ENCODE measurements around the gene PPFIA2.

The PPFIA2 gene

GRCh38 chr12:81705586-81705985 is 53.6 kb downstream of the PPFIA2 start:
- no peak for DNase-seq
- peaks cover 3% of the 10 kb centered on the region for H3K9me3 Mint-ChIP-seq
- H3K36me3 Mint-ChIP-seq (ENCODE audit: low read depth), result no peaks in the 10 kb centered on the region
- no peak overlapping the region for H3K4me3 Mint-ChIP-seq
- no peak for TF ChIP-seq CTCF (IDR thresholded peaks at IDR 0.05)
- no peak overlapping the region for H3K27ac Mint-ChIP-seq
- peaks cover 2% of the 10 kb centered on the region for H3K27me3 Mint-ChIP-seq (ENCODE audit: low read depth, poor library complexity)
- no peaks in the 10 kb centered on the region for H3K4me1 Mint-ChIP-seq

DNA sequence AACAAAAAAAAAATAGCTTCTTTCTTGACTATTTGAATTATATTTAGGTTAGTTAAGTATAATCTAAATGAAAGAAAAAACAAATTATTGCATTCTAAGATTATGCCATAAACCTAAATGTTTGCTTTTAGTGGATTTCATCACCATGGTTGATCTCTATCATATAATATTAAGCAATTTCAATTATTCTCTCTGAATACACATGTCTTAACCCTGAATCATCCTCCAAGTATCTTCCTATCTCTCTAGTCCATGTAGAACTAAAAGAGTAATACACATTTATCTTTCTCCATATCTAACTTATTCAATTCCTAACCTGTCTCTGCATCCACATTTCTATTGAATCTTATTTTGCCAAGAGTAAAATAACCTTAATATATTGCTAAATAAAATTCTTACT is 59.6 kb downstream of the PPFIA2 start:
- Mint-ChIP-seq H3K4me1 (no peaks in the 10 kb centered on the region), H3K4me3 (no peak overlapping the region), H3K27ac (no peak overlapping the region), H3K36me3 (ENCODE audit: low read depth) (no peaks in the 10 kb centered on the region), H3K9me3 (no peaks in the 10 kb centered on the region), H3K27me3 (ENCODE audit: low read depth, poor library complexity) (peaks cover 7% of the 10 kb centered on the region)
- TF ChIP-seq CTCF (IDR thresholded peaks at IDR 0.05), result no peak
- no peak for DNase-seq

DNA sequence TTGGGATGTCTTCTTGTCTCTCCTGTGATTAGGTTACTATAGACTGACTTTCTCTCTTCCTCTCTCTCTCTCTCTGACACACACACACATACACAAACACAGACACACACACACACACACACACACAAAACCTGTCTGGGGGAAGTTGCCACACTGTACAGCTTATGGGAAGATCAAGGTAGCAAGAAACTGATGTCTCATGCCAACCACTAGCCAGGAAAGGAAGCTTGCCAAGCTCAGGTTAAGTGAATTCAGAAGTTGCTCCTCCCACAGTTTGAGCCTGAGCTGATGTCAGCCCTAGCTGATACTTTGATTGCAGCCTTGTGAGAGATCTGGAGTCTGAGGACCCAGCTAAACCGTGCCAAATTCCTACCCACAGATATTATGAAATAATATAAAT is 67.1 kb downstream of the PPFIA2 start:
- Mint-ChIP-seq H3K27me3 (ENCODE audit: low read depth, poor library complexity) (peaks cover 10% of the 10 kb centered on the region), H3K27ac (no peak overlapping the region), H3K36me3 (ENCODE audit: low read depth) (no peaks in the 10 kb centered on the region), H3K9me3 (no peaks in the 10 kb centered on the region), H3K4me1 (no peaks in the 10 kb centered on the region), H3K4me3 (no peak overlapping the region)
- TF ChIP-seq CTCF (IDR thresholded peaks at IDR 0.05), result no peak
- no peak for DNase-seq

DNA sequence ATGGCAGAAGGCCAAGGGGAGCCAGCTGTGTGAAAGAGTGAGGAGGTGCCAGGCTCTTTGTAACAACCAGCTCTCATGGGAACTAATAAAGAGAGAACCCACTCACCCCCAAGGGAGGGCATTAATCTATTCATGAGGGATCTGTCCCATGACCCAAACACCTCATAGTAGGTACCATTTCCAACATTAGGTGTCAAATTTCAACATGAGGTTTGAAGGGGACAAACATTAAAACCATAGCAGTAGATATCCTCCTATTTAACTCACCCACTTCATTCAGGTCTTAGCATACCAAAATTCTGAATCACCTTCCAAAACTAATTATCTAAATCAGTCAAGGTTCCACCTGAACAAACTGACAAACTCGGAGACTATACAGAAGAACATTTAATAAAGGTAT is 75.3 kb downstream of the PPFIA2 start:
- Mint-ChIP-seq H3K27ac (no peak overlapping the region), H3K27me3 (ENCODE audit: low read depth, poor library complexity) (no peaks in the 10 kb centered on the region), H3K4me3 (no peak overlapping the region), H3K4me1 (no peaks in the 10 kb centered on the region), H3K36me3 (ENCODE audit: low read depth) (no peaks in the 10 kb centered on the region), H3K9me3 (no peaks in the 10 kb centered on the region)
- no peak for DNase-seq
- no peak for TF ChIP-seq CTCF (IDR thresholded peaks at IDR 0.05)

- Mint-ChIP-seq H3K27me3 (ENCODE audit: low read depth, poor library complexity) (no peaks in the 10 kb centered on the region), H3K27ac (no peak overlapping the region), H3K36me3 (ENCODE audit: low read depth) (no peaks in the 10 kb centered on the region), H3K4me3 (no peak overlapping the region), H3K9me3 (no peaks in the 10 kb centered on the region), H3K4me1 (no peaks in the 10 kb centered on the region)
- TF ChIP-seq CTCF (IDR thresholded peaks at IDR 0.05), result no peak
- DNase-seq, result no peak
These were observed 79.5 kb downstream of the PPFIA2 start for GRCh38 chr12:81679614-81680013.

DNA sequence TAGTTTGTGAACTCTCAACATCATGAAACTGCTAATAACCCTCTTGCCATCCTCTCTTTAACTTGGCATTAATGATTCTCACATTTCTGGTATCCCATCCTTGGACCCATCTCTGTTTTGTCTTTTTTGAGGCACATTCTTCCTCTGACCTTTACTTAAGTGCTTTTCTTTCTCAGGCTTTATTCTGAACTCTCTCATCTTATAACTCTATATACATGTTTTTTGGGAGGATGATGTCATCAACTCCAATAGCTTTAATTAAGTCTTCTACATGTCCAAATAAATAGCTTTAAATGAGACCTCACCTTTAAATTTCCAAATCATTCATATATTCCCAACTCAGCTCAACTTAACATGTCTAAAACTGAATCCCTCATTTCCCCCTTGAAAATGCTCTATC is 88.4 kb downstream of the PPFIA2 start:
- Mint-ChIP-seq H3K4me1 (no peaks in the 10 kb centered on the region), H3K9me3 (no peaks in the 10 kb centered on the region), H3K27me3 (ENCODE audit: low read depth, poor library complexity) (no peaks in the 10 kb centered on the region), H3K4me3 (no peak overlapping the region), H3K36me3 (ENCODE audit: low read depth) (no peaks in the 10 kb centered on the region), H3K27ac (no peak overlapping the region)
- TF ChIP-seq CTCF (IDR thresholded peaks at IDR 0.05), result no peak
- no peak for DNase-seq

Measured in nephron progenitor cell (in vitro differentiated cells).